ENCODE data around the gene TAAR6. TPM values are rescaled to one million over a fixed set of nuclear protein-coding genes. Genes with fewer than 3 reads are reported as not detected.

The TAAR6 gene
- polyA plus RNA-seq, 1 donor (not counting 4 experiments of a cell fraction or from before 2014, with no cell fraction given), result not detected

- no peak for TF ChIP-seq CTCF (optimal IDR thresholded peaks at IDR 0.05 in 1 of 3, IDR thresholded peaks at IDR 0.05 in 1 of 3, conservative IDR thresholded peaks at IDR 0.05 in 1 of 3; ENCODE audit: extremely low read depth in 1 of 3, insufficient read depth in 2 of 3, low read length in 3 of 3)
- no peak for TF ChIP-seq EZH2 (IDR thresholded peaks at IDR 0.05; ENCODE audit: low read length)
- FAIRE-seq (peak; percentile 17), DNase-seq (ENCODE audit: low read depth, low spot score) (no peak)
- Histone ChIP-seq H2AFZ (ENCODE audit: control insufficient read depth, low read length) (peak overlapping the region; percentile 8), H3K9me3 (ENCODE audit: control insufficient read depth, low read depth, low read length) (no peaks in the 10 kb centered on the region), H3K9me1 (ENCODE audit: control insufficient read depth, extremely low read depth, insufficient read depth, low read length) (no peaks in the 10 kb centered on the region), H3K27ac (ENCODE audit: control insufficient read depth, insufficient read depth, low read length) (no peak overlapping the region), H3K79me2 (ENCODE audit: control insufficient read depth, insufficient read depth, low read length) (no peaks in the 10 kb centered on the region), H3K27me3 (ENCODE audit: control insufficient read depth, extremely low read depth, insufficient read depth, low read length) (no peaks in the 10 kb centered on the region), H3K4me3 (ENCODE audit: control insufficient read depth in 2 of 3, extremely low read depth in 1 of 3, insufficient read depth in 2 of 3, low read depth in 1 of 3, low read length in 3 of 3) (no peak overlapping the region), H3K4me1 (ENCODE audit: control insufficient read depth, extremely low read depth, insufficient read depth, low read length) (peaks cover 17% of the 10 kb centered on the region), H3K36me3 (ENCODE audit: control insufficient read depth in 2 of 2, extremely low read depth in 1 of 2, insufficient read depth in 2 of 2, low read length in 2 of 2) (no peaks in the 10 kb centered on the region), H3K9ac (ENCODE audit: control insufficient read depth, extremely low read depth, insufficient read depth, low read length) (no peak overlapping the region), H3K4me2 (ENCODE audit: control insufficient read depth, extremely low read depth, insufficient read depth, low read depth, low read length) (no peak overlapping the region), H4K20me1 (ENCODE audit: control insufficient read depth, extremely low read depth, insufficient read depth, low read length) (no peaks in the 10 kb centered on the region)
- dilution Hi-C loops (cut with MboI; ENCODE audit: extremely low pct_ligation_motif_present, low sequenced_read_pairs), result no loop called here
Observed at GRCh38 chr6:132612449-132613108, 42.5 kb downstream of the TAAR6 start.

GRCh38 chr6:132614554-132614953 lies 44.4 kb downstream of the TAAR6 start:
- no peak overlapping the region for H2AFZ ChIP-seq (ENCODE audit: control insufficient read depth, low read length)
- dilution Hi-C loops (cut with MboI; ENCODE audit: extremely low pct_ligation_motif_present, low sequenced_read_pairs), result no loop called here
- H3K9ac ChIP-seq (ENCODE audit: control insufficient read depth, extremely low read depth, insufficient read depth, low read length), result no peak overlapping the region
- no peaks in the 10 kb centered on the region for H3K9me1 ChIP-seq (ENCODE audit: control insufficient read depth, extremely low read depth, insufficient read depth, low read length)
- no peaks in the 10 kb centered on the region for H3K9me3 ChIP-seq (ENCODE audit: control insufficient read depth, low read depth, low read length)
- H3K4me3 ChIP-seq (ENCODE audit: control insufficient read depth in 2 of 3, extremely low read depth in 1 of 3, insufficient read depth in 2 of 3, low read depth in 1 of 3, low read length in 3 of 3), result no peak overlapping the region
- no peaks in the 10 kb centered on the region for H3K79me2 ChIP-seq (ENCODE audit: control insufficient read depth, insufficient read depth, low read length)
- H3K4me2 ChIP-seq (ENCODE audit: control insufficient read depth, extremely low read depth, insufficient read depth, low read depth, low read length), result peak overlapping the region; percentile 15
- TF ChIP-seq CTCF (optimal IDR thresholded peaks at IDR 0.05 in 1 of 3, IDR thresholded peaks at IDR 0.05 in 1 of 3, conservative IDR thresholded peaks at IDR 0.05 in 1 of 3; ENCODE audit: extremely low read depth in 1 of 3, insufficient read depth in 2 of 3, low read length in 3 of 3) (no peak), EZH2 (IDR thresholded peaks at IDR 0.05; ENCODE audit: low read length) (no peak)
- no peaks in the 10 kb centered on the region for H3K27me3 ChIP-seq (ENCODE audit: control insufficient read depth, extremely low read depth, insufficient read depth, low read length)
- DNase-seq (ENCODE audit: low read depth, low spot score) (no peak), FAIRE-seq (peak; percentile 60)
- H4K20me1 ChIP-seq (ENCODE audit: control insufficient read depth, extremely low read depth, insufficient read depth, low read length), result no peaks in the 10 kb centered on the region
- no peak overlapping the region for H3K27ac ChIP-seq (ENCODE audit: control insufficient read depth, insufficient read depth, low read length)
- H3K4me1 ChIP-seq (ENCODE audit: control insufficient read depth, extremely low read depth, insufficient read depth, low read length), result peaks cover 17% of the 10 kb centered on the region
- H3K36me3 ChIP-seq (ENCODE audit: control insufficient read depth in 2 of 2, extremely low read depth in 1 of 2, insufficient read depth in 2 of 2, low read length in 2 of 2), result no peaks in the 10 kb centered on the region
